ENCODE measurements around the gene APOB. TPM values are rescaled to one million over a fixed set of nuclear protein-coding genes. Genes with fewer than 3 reads are reported as not detected.

APOB gene
- total and polyA plus RNA-seq, 2 of the 13 experiments (the other 11 are each of a cell fraction or from before 2014, with no cell fraction given): 1,569 to 2,515 TPM

- no peak for TF ChIP-seq ZBTB43 (CRISPR knock-in tag; conservative IDR thresholded peaks at IDR 0.05)
- TF ChIP-seq SATB2 (CRISPR knock-in tag; IDR thresholded peaks at IDR 0.05): no peak
- TF ChIP-seq ARNT2 (CRISPR knock-in tag; IDR thresholded peaks at IDR 0.05; ENCODE audit: low read depth): no peak
- no peak for TF ChIP-seq ZNF678 (CRISPR knock-in tag; IDR thresholded peaks at IDR 0.05)
- TF ChIP-seq ZNF557 (CRISPR knock-in tag; IDR thresholded peaks at IDR 0.05): 0 out of 2 replicates have a peak, but pooled peaks have one; percentile 54
- no peak for TF ChIP-seq ZNF337 (CRISPR knock-in tag; IDR thresholded peaks at IDR 0.05; ENCODE audit: borderline replicate concordance, low read depth)
- no peak for TF ChIP-seq SP1 (IDR thresholded peaks at IDR 0.05)
- TF ChIP-seq SP1 (CRISPR knock-in tag; IDR thresholded peaks at IDR 0.05): no peak
- 0 out of 2 replicates have a peak, but pooled peaks have one; percentile 0 for TF ChIP-seq RAD21 (CRISPR knock-in tag; IDR thresholded peaks at IDR 0.05)
- TF ChIP-seq ZSCAN25 (CRISPR knock-in tag; IDR thresholded peaks at IDR 0.05): no peak
- no peak for TF ChIP-seq ELF4 (CRISPR knock-in tag; IDR thresholded peaks at IDR 0.05; ENCODE audit: borderline replicate concordance)
- no peak for TF ChIP-seq HHEX (CRISPR knock-in tag; IDR thresholded peaks at IDR 0.05)
- no peak for TF ChIP-seq JARID2 (CRISPR knock-in tag; IDR thresholded peaks at IDR 0.05; ENCODE audit: insufficient replicate concordance)
- no peak for TF ChIP-seq ZNF670 (CRISPR knock-in tag; IDR thresholded peaks at IDR 0.05; ENCODE audit: borderline replicate concordance)
- TF ChIP-seq MLX (CRISPR knock-in tag; IDR thresholded peaks at IDR 0.05): no peak
- TF ChIP-seq NFE2L2 (IDR thresholded peaks at IDR 0.05; ENCODE audit: low read length): no peak
- TF ChIP-seq ZNF510 (CRISPR knock-in tag; IDR thresholded peaks at IDR 0.05; ENCODE audit: low read depth): no peak
- TF ChIP-seq ZMAT5 (CRISPR knock-in tag; IDR thresholded peaks at IDR 0.05; ENCODE audit: borderline replicate concordance, low read depth): no peak
- no peak for TF ChIP-seq DZIP1 (CRISPR knock-in tag; IDR thresholded peaks at IDR 0.05)
- TF ChIP-seq HOXD1 (CRISPR knock-in tag; IDR thresholded peaks at IDR 0.05): no peak
- no peak for TF ChIP-seq HDAC2 (CRISPR knock-in tag; IDR thresholded peaks at IDR 0.05)
- no peak for TF ChIP-seq RBM39 (IDR thresholded peaks at IDR 0.05; ENCODE audit: low read depth, low read length, poor library complexity, severe bottlenecking)
- TF ChIP-seq JDP2 (CRISPR knock-in tag; IDR thresholded peaks at IDR 0.05; ENCODE audit: borderline replicate concordance): no peak
- no peak for TF ChIP-seq USF2 (IDR thresholded peaks at IDR 0.05; ENCODE audit: low read depth, low read length)
- no peak; the same call in 1 of the 2 replicates for TF ChIP-seq USF2 (CRISPR knock-in tag; IDR thresholded peaks at IDR 0.05; ENCODE audit: borderline replicate concordance)
Measured at GRCh38 chr2:21035974-21036707, 7.7 kb downstream of the APOB start (continued).

Measured in HepG2 (cell line).